ENCODE results near the gene ASTL.

GRCh38 chr2:96108151-96108540 is 30.2 kb downstream of the ASTL start:
- TF ChIP-seq CTCF (IDR thresholded peaks at IDR 0.05; ENCODE audit: poor library complexity) (no peak), EZH2phosphoT487 (IDR thresholded peaks at IDR 0.05; ENCODE audit: low read depth, severe bottlenecking, unreplicated experiment) (no peak)
